ENCODE data around the gene ATP2B1. TPM values are rescaled to one million over a fixed set of nuclear protein-coding genes. Genes with fewer than 3 reads are reported as not detected.

Gene ATP2B1
- total and polyA plus RNA-seq, 7 experiments from 2014 or later = 11.0 to 101 (median 43.3) TPM

DNA sequence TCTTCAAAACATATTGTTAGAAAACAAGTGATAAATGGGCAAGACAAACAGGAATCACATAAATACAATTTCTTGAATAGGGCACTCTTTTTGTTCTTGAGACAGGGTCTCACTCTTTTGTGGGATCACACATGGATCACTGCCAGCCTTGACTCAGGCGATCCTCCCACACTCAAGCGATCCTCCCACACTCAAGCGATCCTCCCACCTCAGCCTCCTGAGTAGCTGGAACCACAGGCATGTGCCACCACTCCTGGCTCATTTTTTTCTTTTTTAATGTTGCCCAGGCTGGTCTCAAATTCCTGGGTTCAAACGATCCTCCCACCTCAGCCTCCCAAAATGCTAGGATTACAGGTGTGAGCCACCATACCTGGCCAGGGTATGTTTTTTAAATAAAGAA is 57.4 kb downstream of the ATP2B1 start:
- H3K36me3 Mint-ChIP-seq = peaks cover 8 to 69% (median 46%) of the 10 kb centered on the region in 5 donors
- no peak overlapping the region for H3K4me3 ChIP-seq (ENCODE audit: low read length)
- DNase-seq = no peak
- intact Hi-C loops (cut with micrococcal nuclease) = no loop called here
- peaks cover 0 to 45% (median 33%) of the 10 kb centered on the region in 7 donors for H3K4me1 Mint-ChIP-seq
- no peaks in the 10 kb centered on the region for H3K27me3 ChIP-seq (ENCODE audit: control insufficient read depth in 2 of 2, insufficient read depth in 2 of 2, low read length in 2 of 2)
- ChIA-PET POLR2A (no interaction called here), CTCF (no interaction called here)
- no peak for ATAC-seq
- no peak overlapping the region for H3K4me3 Mint-ChIP-seq
- peaks cover 0 to 6% (median 0%) of the 10 kb centered on the region in 11 donors for H3K9me3 Mint-ChIP-seq
- H3K4me1 ChIP-seq (ENCODE audit: control insufficient read depth in 2 of 2, insufficient read depth in 2 of 2, low read length in 2 of 2) = no peaks in the 10 kb centered on the region
- no peaks in the 10 kb centered on the region for H3K36me3 ChIP-seq (ENCODE audit: control insufficient read depth in 2 of 3, insufficient read depth in 3 of 3, low read length in 3 of 3)
- no peak overlapping the region for H3K27ac Mint-ChIP-seq
- no peak overlapping the region for H3K27ac ChIP-seq (ENCODE audit: low read depth, low read length)
- no peaks in the 10 kb centered on the region for H3K9me3 ChIP-seq (ENCODE audit: control insufficient read depth in 2 of 3, low read length in 3 of 3)
- no peaks in the 10 kb centered on the region for H3K27me3 Mint-ChIP-seq

DNA sequence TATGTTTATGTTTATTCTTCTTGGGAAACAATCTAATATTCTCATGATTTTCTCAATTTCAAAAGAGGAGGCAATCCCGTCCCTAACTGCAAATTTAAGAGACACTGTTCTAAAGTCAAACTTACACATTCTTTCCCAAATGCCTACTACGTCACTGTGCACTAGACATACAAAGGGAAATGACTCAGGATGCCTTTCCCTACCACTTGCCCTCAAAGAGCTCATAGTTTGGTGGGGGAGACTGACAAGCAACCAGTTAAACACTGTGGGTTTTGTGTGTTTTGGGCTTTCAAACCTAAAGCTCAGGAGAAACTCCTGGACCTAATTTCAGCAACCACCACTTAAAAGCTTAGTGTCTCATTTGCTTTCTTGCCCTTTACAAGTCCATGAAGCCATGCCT is 58.4 kb downstream of the ATP2B1 start:
- Histone ChIP-seq H3K9me3 (ENCODE audit: control insufficient read depth in 2 of 3, low read length in 3 of 3) (no peaks in the 10 kb centered on the region), H3K27ac (ENCODE audit: low read depth, low read length) (no peak overlapping the region), H3K4me3 (ENCODE audit: low read length) (no peak overlapping the region), H3K27me3 (ENCODE audit: control insufficient read depth in 2 of 2, insufficient read depth in 2 of 2, low read length in 2 of 2) (no peaks in the 10 kb centered on the region), H3K36me3 (ENCODE audit: control insufficient read depth in 2 of 3, insufficient read depth in 3 of 3, low read length in 3 of 3) (no peaks in the 10 kb centered on the region), H3K4me1 (ENCODE audit: control insufficient read depth in 2 of 2, insufficient read depth in 2 of 2, low read length in 2 of 2) (no peaks in the 10 kb centered on the region)
- Mint-ChIP-seq H3K27ac (no peak overlapping the region), H3K9me3 (peaks cover 0 to 6% (median 0%) of the 10 kb centered on the region in 11 donors), H3K36me3 (peaks cover 8 to 69% (median 48%) of the 10 kb centered on the region in 5 donors), H3K27me3 (no peaks in the 10 kb centered on the region), H3K4me1 (peaks cover 0 to 50% (median 37%) of the 10 kb centered on the region in 7 donors), H3K4me3 (no peak overlapping the region)
- POLR2A ChIA-PET = no interaction called here
- CTCF ChIA-PET = no interaction called here
- DNase-seq (no peak), ATAC-seq (no peak)
- intact Hi-C loops (cut with micrococcal nuclease) = no loop called here

DNA sequence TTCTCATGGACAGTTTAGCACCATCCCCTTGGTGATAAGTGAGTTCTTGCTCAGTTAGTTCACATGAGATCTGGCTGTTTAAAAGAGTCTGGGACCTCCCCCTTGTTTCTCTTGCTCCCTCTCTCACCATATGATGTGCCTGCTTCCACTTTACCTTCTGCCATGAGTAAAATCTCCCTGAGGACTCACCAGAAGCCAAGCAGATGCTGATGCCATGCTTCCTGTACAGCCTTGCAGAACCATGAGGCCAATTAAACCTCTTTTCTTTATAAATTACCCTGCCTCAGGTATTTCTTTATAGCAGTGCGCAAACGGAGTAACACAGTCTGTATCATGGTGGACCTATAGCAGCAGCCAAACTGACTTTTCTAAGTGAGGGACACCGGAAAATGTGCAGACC is 58.8 kb downstream of the ATP2B1 start:
- Mint-ChIP-seq H3K4me1 (peaks cover 0 to 48% (median 38%) of the 10 kb centered on the region in 7 donors), H3K36me3 (peaks cover 8 to 65% (median 44%) of the 10 kb centered on the region in 5 donors), H3K4me3 (no peak overlapping the region), H3K27ac (peak overlapping the region in 1 of 9 donors; percentile 47), H3K9me3 (peaks cover 0 to 6% (median 0%) of the 10 kb centered on the region in 11 donors), H3K27me3 (no peaks in the 10 kb centered on the region)
- Histone ChIP-seq H3K27ac (ENCODE audit: low read depth, low read length) (no peak overlapping the region), H3K9me3 (ENCODE audit: control insufficient read depth in 2 of 3, low read length in 3 of 3) (no peaks in the 10 kb centered on the region), H3K27me3 (ENCODE audit: control insufficient read depth in 2 of 2, insufficient read depth in 2 of 2, low read length in 2 of 2) (no peaks in the 10 kb centered on the region), H3K36me3 (ENCODE audit: control insufficient read depth in 2 of 3, insufficient read depth in 3 of 3, low read length in 3 of 3) (no peaks in the 10 kb centered on the region), H3K4me1 (ENCODE audit: control insufficient read depth in 2 of 2, insufficient read depth in 2 of 2, low read length in 2 of 2) (no peaks in the 10 kb centered on the region), H3K4me3 (ENCODE audit: low read length) (no peak overlapping the region)
- POLR2A ChIA-PET = no interaction called here
- no peak for ATAC-seq
- intact Hi-C loops (cut with micrococcal nuclease) = no loop called here
- DNase-seq = no peak
- CTCF ChIA-PET = no interaction called here

DNA sequence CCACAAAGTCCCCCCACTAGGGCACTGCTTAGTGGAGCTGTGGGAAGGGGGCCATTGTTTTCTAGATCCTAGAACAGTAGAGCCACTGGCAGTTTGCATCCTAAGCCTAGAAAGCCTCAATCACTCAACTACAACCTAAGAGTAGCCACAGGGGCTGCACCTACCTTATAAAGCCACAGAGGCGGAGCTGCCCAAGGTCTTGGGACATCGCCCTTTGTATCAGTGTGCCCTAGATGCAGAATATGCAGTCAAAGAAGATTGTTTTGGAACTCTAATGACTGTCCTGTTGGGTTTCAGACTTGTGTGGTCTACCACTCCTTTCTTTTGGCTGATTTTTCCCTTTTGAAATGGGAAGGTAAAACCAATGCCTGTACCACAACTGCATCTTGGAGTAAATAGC is 59.5 kb downstream of the ATP2B1 start:
- ChIA-PET CTCF (no interaction called here), POLR2A (interaction anchor here (0.6 kb wide), 1 partner anchor 255 kb away, joined by 5 read pairs; no protein-coding TSS in a partner anchor)
- no peaks in the 10 kb centered on the region for H3K9me3 ChIP-seq (ENCODE audit: control insufficient read depth in 2 of 3, low read length in 3 of 3)
- H3K4me1 ChIP-seq (ENCODE audit: control insufficient read depth in 2 of 2, insufficient read depth in 2 of 2, low read length in 2 of 2) = no peaks in the 10 kb centered on the region
- no peaks in the 10 kb centered on the region for H3K36me3 ChIP-seq (ENCODE audit: control insufficient read depth in 2 of 3, insufficient read depth in 3 of 3, low read length in 3 of 3)
- no peak for ATAC-seq
- peaks cover 0 to 54% (median 45%) of the 10 kb centered on the region in 7 donors for H3K4me1 Mint-ChIP-seq
- H3K27ac ChIP-seq (ENCODE audit: low read depth, low read length) = no peak overlapping the region
- DNase-seq = no peak
- peaks cover 8 to 63% (median 42%) of the 10 kb centered on the region in 5 donors for H3K36me3 Mint-ChIP-seq
- H3K27ac Mint-ChIP-seq = no peak overlapping the region
- intact Hi-C loops (cut with micrococcal nuclease) = no loop called here
- no peak overlapping the region for H3K4me3 Mint-ChIP-seq
- H3K4me3 ChIP-seq (ENCODE audit: low read length) = no peak overlapping the region
- H3K27me3 ChIP-seq (ENCODE audit: control insufficient read depth in 2 of 2, insufficient read depth in 2 of 2, low read length in 2 of 2) = no peaks in the 10 kb centered on the region
- H3K27me3 Mint-ChIP-seq = no peaks in the 10 kb centered on the region
- H3K9me3 Mint-ChIP-seq = peaks cover 0 to 6% (median 0%) of the 10 kb centered on the region in 11 donors

DNA sequence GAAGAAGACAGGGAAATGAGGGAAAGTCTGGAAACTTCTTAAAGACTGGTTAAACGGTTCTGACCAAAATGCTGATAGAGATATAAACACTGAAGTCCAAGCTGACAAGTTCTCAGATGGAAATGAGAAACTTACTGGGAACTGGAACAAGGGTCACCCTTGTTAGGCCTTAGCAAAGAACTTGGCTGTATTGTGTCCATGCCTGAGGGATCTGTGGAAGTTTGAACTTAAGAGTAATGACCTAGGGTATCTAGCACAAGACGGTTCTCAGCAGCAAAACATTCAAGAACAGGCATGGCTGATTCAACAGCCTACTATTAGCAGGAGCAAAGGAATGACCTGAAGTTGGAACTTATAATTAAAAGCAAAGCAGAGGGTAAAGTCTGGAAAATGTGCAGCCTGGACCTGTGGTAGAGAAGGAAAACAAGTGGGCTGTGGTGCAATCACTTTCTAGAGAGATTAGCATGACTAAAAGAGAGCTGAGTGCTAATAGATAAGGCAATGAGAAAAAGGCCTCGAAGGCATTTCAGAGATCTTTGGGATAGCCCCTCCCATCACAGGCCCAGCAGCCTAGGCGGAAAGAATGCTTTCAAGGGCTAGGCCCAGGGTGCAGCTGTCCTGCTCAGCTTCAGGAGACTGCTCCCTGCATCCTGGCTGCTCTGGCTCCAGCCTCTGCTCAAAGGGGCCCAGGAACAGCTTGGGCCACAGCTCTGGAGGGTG is 60.3 kb downstream of the ATP2B1 start:
- Histone ChIP-seq H3K9me3 (ENCODE audit: control insufficient read depth in 2 of 3, low read length in 3 of 3) (no peaks in the 10 kb centered on the region), H3K4me3 (ENCODE audit: low read length) (no peak overlapping the region), H3K27me3 (ENCODE audit: control insufficient read depth in 2 of 2, insufficient read depth in 2 of 2, low read length in 2 of 2) (no peaks in the 10 kb centered on the region), H3K27ac (ENCODE audit: low read depth, low read length) (no peak overlapping the region), H3K4me1 (ENCODE audit: control insufficient read depth in 2 of 2, insufficient read depth in 2 of 2, low read length in 2 of 2) (no peaks in the 10 kb centered on the region), H3K36me3 (ENCODE audit: control insufficient read depth in 2 of 3, insufficient read depth in 3 of 3, low read length in 3 of 3) (no peaks in the 10 kb centered on the region)
- ATAC-seq = peak; percentile 6
- no peaks in the 10 kb centered on the region for H3K27me3 Mint-ChIP-seq
- ChIA-PET CTCF (no interaction called here), POLR2A (no interaction called here)
- H3K27ac Mint-ChIP-seq = peak overlapping the region in 4 of 9 donors; percentile 23 to 81 (median 52)
- no peak for DNase-seq
- intact Hi-C loops (cut with micrococcal nuclease) = no loop called here
- H3K4me1 Mint-ChIP-seq = peaks cover 0 to 61% (median 48%) of the 10 kb centered on the region in 7 donors
- peaks cover 8 to 57% (median 38%) of the 10 kb centered on the region in 5 donors for H3K36me3 Mint-ChIP-seq
- H3K9me3 Mint-ChIP-seq = peaks cover 0 to 6% (median 0%) of the 10 kb centered on the region in 11 donors
- no peak overlapping the region for H3K4me3 Mint-ChIP-seq

DNA sequence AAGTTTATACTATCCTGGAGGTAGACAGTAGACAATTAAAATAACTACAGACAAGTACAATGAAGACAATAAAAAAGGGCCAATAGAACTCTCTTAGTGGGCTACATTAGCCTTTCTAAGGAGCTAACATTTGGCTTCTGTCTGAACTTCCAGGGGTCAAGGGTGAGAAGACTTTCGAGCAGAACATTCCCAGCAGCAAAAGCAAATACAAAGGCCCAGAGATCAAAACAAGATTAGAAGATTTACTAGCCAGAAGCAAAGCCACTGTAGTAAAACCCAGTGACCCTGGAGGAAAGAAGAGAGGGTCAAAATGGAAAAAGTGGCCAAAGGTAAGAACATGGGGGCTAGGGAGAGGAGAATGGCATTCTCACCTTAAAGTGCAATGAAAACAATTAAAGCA is 63.2 kb downstream of the ATP2B1 start:
- Mint-ChIP-seq H3K4me3 (no peak overlapping the region), H3K9me3 (peaks cover 0 to 5% (median 0%) of the 10 kb centered on the region in 11 donors), H3K36me3 (peaks cover 7 to 56% (median 32%) of the 10 kb centered on the region in 5 donors), H3K27me3 (no peaks in the 10 kb centered on the region), H3K4me1 (peaks cover 0 to 60% (median 42%) of the 10 kb centered on the region in 7 donors), H3K27ac (peak overlapping the region in 4 of 9 donors; percentile 3 to 46 (median 28))
- no peak overlapping the region for H3K4me3 ChIP-seq (ENCODE audit: low read length)
- H3K4me1 ChIP-seq (ENCODE audit: control insufficient read depth in 2 of 2, insufficient read depth in 2 of 2, low read length in 2 of 2) = no peaks in the 10 kb centered on the region
- CTCF ChIA-PET = no interaction called here
- peaks cover 0 to 12% (median 3%) of the 10 kb centered on the region in 3 experiments for H3K36me3 ChIP-seq (ENCODE audit: control insufficient read depth in 2 of 3, insufficient read depth in 3 of 3, low read length in 3 of 3)
- no peaks in the 10 kb centered on the region for H3K9me3 ChIP-seq (ENCODE audit: control insufficient read depth in 2 of 3, low read length in 3 of 3)
- no peaks in the 10 kb centered on the region for H3K27me3 ChIP-seq (ENCODE audit: control insufficient read depth in 2 of 2, insufficient read depth in 2 of 2, low read length in 2 of 2)
- ATAC-seq (no peak), DNase-seq (no peak)
- no peak overlapping the region for H3K27ac ChIP-seq (ENCODE audit: low read depth, low read length)
- POLR2A ChIA-PET = no interaction called here
- intact Hi-C loops (cut with micrococcal nuclease) = no loop called here

DNA sequence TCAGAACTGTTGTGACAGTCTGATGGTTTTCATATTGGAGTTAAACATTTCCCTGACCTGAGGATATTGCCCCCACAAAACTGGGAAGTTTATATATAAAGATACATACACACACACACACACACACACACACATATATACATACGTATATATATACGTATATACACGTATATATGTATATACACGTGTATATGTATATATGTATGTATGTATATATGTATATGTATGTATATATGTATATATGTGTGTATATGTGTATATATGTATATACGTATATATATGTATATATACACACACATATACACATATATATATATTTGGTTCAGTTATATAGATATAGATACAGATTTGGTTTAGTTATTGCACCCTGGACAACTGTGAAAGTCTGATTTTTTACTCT is 65.7 kb downstream of the ATP2B1 start:
- H3K4me3 Mint-ChIP-seq = no peak overlapping the region
- CTCF ChIA-PET = no interaction called here
- peaks cover 0 to 49% (median 38%) of the 10 kb centered on the region in 7 donors for H3K4me1 Mint-ChIP-seq
- H3K27me3 Mint-ChIP-seq = no peaks in the 10 kb centered on the region
- Histone ChIP-seq H3K27me3 (ENCODE audit: control insufficient read depth in 2 of 2, insufficient read depth in 2 of 2, low read length in 2 of 2) (no peaks in the 10 kb centered on the region), H3K9me3 (ENCODE audit: control insufficient read depth in 2 of 3, low read length in 3 of 3) (no peaks in the 10 kb centered on the region), H3K4me3 (ENCODE audit: low read length) (no peak overlapping the region), H3K36me3 (ENCODE audit: control insufficient read depth in 2 of 3, insufficient read depth in 3 of 3, low read length in 3 of 3) (peaks cover 0 to 13% (median 3%) of the 10 kb centered on the region in 3 experiments), H3K4me1 (ENCODE audit: control insufficient read depth in 2 of 2, insufficient read depth in 2 of 2, low read length in 2 of 2) (no peaks in the 10 kb centered on the region), H3K27ac (ENCODE audit: low read depth, low read length) (no peak overlapping the region)
- H3K36me3 Mint-ChIP-seq = peaks cover 7 to 46% (median 18%) of the 10 kb centered on the region in 5 donors
- intact Hi-C loops (cut with micrococcal nuclease) = no loop called here
- no peak for ATAC-seq
- H3K27ac Mint-ChIP-seq = no peak overlapping the region
- DNase-seq = no peak
- POLR2A ChIA-PET = no interaction called here
- H3K9me3 Mint-ChIP-seq = peaks cover 0 to 3% (median 0%) of the 10 kb centered on the region in 11 donors
